NOMO-1 treated with DMSO at 0.1 percent for 48 hours (cell line): ENCODE data around the gene FKRP.
"Not testable (repeated sequence)": the region's sequence is repeated elsewhere in the genome, so short reads cannot be mapped to it uniquely, and the experiment has no call there.

Experiments
- DNase-seq: peaks from one replicate; lab custom pipeline; 2025; ENCODE audit not compliant: unreplicated experiment; lab: John Stamatoyannopoulos, UW

FKRP gene

GRCh38 chr19:46756544-46756888 lies 10.7 kb downstream of the FKRP start:
- no peak for DNase-seq

GRCh38 chr19:46759206-46759605 lies 13.3 kb downstream of the FKRP start:
- no peak for DNase-seq

DNA sequence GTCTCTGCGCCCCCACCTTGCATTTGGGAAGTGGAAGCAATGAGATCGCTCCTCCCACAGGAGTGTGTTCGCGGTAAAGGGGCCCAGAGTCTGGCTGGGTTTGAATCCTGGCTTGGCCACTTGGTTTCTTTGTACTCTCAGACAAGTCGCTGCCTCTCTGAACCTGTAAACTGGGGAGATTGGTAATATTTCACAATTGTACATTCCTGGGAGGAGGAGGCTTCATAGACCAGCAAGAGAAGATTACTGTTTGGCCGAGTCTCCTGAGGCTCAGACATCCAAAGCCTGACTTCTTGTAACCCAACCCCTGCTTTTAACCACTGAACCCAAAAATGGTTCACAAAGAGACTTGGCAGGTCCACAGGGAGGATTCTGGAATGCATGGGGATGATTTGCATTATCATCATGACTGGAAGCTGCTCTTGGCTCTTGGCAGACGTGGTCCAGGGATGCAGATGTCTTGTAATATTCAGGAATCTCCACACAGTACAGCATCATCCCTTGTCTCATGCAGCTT lies 14.0 kb downstream of the FKRP start:
- DNase-seq: no peak

DNA sequence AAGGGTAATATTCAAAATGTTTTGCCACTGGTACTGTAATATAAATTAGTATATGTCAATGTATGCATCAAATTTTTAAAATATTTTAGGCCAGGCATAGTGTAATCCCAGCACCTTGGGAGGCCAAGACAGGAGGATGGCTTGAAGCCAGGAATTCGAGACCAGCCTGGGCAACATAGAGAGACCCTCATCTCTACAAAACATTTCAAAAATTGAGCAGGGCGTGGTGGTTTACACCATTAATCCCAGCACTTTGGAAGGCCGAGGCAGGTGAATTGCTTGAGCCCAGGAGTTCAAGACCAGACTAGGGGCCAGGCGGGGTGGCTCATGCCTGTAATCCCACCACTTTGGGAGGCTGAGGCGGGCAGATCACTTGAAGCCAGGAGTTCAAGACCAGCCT lies 14.5 kb downstream of the FKRP start:
- DNase-seq: no peak

GRCh38 chr19:46760897-46761296 lies 15.0 kb downstream of the FKRP start:
- DNase-seq: not testable (repeated sequence)

- DNase-seq: no peak
These were observed 15.6 kb downstream of the FKRP start for GRCh38 chr19:46761418-46761831.

GRCh38 chr19:46762245-46762890 lies 16.5 kb downstream of the FKRP start:
- DNase-seq: no peak

DNA sequence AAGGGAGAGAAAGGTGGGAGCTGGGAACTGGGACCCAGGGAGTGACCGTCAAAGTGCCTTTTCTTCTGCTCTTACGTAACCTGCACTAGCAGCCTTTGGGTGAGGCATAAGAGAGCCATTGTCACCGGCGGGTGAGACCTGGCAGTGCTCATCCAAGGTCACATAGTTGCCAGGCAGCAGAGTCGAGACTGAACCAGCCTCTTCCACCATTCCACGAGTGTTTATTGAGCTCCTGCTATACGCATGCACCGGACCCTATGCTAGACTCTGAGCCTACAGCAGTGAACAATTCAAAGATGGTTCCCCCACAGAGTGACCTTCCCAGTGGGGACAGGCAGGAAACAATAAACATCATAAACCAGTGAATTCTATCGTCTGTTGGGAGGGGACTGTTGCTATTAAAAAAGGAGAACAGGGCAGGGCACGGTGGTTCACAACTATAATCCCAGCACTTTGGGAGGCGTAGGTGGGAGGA lies 19.0 kb downstream of the FKRP start:
- no peak for DNase-seq

GRCh38 chr19:46766569-46767317 lies 20.9 kb downstream of the FKRP start:
- peak; percentile 30 for DNase-seq

DNA sequence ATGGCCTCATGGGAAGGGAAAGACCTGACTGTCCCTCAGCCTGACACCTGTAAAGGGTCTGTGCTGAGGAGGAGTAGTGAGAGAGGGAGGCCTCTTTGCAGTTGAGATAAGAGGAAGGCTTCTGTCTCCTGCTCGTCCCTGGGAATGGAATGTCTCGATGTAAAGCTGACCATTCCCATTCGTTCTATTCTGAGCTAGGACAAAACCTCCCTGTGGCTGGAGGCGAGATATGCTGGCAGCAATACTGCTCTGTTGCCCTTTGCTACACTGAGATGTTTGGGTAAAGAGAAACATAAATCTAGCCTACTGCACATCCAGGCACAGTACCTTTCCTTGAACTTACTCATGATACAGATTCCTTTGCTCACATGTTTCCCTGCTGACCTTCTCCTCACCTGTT lies 22.9 kb downstream of the FKRP start:
- DNase-seq: not testable (repeated sequence)

DNA sequence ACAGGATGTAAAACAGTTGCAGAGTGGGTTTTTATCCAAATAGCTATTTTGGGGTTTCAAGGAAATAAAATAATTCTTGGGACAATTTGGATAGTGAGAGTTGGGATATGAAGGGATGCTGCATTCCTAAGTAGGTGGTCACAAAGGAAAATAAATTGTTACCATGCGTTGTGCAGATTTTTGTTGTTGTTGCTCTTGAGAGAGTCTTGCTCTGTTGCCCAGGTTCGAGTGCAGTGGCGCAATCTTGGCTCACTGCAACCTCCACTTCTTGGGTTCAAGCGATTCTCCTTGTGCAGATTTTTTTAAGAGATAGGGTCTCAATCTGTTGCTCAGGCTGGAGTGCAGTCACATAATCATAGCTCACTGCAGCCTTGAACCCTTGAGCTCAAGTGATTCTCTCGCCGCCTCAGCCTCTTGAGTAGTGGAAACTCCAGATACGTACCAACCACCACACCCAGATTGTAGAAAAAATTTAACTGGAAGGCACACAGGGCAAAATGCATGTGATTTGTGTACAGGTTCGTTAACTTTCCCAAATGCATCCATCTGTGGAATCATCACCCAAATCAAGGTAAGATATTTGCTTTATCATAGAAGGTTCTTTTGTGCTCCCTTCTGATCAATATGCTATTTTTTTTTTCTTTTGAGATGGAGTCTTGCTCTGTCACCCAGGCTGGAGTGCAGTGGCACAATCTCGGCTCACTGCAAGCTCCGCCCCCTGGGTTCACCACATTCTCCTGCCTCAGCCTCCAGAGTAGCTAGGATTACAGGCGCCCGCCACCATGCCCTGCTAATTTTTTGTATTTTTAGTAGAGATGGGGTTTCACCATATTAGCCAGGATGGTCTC lies 26.5 kb downstream of the FKRP start:
- DNase-seq: no peak

DNA sequence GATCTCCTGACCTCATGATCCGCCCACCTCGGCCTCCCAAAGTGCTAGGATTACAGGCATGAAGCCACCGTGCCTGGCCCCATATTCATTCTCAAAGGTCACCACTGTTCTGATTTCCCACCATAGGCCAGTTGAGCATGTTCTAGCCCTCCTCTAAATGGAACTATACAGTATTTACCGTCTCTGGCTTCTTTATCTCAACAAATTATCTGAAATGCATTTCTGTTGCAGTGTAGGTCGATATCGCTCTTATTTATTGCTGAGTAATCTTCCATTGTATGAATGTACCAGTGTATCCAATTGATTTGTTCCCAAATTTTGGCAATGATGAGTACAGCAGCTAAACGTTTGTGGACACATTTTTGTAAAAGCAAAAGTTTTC lies 27.2 kb downstream of the FKRP start:
- no peak for DNase-seq

GRCh38 chr19:46775642-46776258 lies 29.9 kb downstream of the FKRP start:
- no peak for DNase-seq

DNA sequence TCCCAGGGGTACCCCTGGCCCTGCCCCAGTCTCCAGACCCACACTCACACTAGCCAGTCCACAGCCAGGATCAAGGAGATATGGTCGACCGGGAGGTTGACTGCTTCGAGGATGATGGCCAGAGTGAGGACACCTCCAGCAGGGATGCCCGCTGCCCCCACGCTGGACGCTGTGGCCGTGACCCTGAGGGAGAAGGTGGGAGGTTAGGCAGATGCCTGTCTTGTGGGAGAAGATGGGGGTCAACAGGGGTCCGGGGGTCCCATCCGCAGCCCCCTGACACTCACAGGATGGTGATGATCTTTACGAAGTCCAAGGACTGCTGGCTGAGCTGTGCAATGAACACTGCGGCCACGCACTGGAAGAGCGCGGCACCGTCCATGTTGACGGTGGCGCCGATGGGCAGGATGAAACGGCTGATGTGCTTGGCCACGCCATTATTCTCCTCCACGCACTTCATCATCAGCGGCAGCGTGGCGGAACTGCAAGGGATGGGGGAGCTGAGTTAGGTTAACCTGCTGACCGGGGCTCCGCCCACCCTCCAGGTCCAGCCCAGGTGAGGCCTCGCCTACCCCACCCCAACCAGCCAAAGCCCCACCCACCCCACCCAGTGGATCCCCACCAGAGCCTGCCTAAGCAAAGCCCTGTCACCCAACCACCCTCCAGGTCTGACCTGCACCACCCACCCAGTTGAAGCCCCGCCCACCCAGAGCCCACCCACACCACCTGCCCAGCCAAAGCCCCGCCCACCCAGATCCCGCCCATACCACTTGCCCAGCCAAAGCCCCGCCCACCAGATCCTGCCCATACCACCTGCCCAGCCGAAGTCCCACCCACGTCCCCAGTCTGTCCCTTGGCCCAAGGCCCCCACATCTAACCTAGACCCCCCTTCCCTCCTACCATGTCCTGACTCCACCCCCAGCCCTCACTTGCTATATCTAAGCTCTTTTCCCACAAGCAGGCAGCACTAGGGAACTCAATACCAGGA lies 31.4 kb downstream of the FKRP start:
- DNase-seq: no peak

DNA sequence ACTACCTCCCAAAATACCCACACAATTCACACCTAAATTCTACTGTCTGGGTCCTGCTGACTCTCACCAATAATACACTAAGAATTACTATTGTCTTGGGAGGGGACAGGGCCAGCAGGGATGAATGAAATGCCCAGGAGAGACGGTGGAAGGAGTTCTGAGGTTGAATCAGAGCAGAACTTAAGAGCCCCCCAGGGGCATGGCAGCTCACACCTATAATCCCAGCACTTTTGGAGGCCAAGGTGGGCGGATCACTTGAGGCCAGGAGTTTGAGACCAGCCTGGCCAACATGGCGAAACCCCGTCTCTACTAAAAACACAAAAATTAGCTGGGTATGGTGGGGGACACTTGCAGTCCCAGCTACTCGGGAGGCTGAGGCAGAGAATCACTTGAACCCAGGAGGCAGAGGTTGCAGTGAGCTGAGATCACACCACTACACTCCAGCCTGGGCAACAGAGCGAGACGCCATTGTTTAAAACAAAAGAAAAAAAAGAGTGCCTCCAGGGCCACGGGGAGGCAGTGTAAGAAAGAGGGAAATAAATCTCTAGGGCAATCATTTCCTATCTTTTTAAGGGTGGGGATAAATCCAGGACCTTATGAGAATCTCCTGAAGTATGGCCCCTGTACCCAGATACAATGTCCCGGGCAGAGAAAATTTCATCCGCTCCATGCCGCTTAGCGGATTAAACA lies 32.2 kb downstream of the FKRP start:
- not testable (repeated sequence) for DNase-seq

DNA sequence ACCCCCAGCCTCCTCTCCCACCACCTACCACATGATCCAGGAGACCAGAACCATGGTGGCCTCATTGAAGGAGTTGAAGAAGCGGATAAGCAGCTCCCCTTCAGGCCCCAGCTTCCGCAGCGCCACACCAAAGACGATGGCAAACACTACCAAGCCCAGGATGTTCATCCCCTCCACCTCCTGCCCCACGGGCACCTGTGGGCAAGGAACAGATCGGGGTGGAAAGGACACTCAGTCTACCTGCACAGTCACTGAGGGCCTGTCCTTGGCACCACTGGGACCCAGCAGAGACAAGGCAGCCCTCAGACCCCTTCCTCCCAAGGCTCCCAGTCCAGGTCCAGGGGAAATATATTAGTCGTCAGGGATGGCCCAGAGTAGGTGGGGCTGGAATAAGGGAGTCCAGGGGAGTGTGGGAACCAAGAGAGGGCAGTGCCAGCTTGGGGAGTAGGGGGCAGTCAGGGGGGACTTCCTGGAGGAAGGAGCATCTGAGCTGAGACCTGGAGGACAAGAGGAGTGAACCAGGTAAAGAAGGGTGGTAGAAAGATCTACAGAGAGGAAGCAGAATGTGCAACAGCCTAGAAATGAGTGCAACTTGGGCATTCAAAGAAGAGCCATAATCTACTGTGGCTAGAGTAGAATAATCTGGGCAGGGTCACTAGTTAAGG lies 36.6 kb downstream of the FKRP start:
- DNase-seq: no peak

- DNase-seq: no peak
These were observed 37.8 kb downstream of the FKRP start for GRCh38 chr19:46783670-46784069.

- peak; percentile 90 for DNase-seq
These were observed 38.6 kb downstream of the FKRP start for GRCh38 chr19:46784262-46785053.
